HFFc6 (cell line): ENCODE measurements around the gene CDK11A. TPM values are rescaled to one million over a fixed set of nuclear protein-coding genes. Genes with fewer than 3 reads are reported as not detected.
A peak's percentile ranks its signal among the peaks of the same experiment; 100 is the strongest.
"Not testable (repeated sequence)": the region's sequence is repeated elsewhere in the genome, so short reads cannot be mapped to it uniquely, and the experiment has no call there.

ENCODE experiments used
- DNase-seq: peaks from one replicate; pipeline ENCODE4 v3.0.0-alpha.2; 2018
- H3K27ac Mint-ChIP-seq: 2 replicates; pipeline ENCODE4 v1.8.0; 2020; ENCODE audit warnings: mild to moderate bottlenecking, mixed read lengths
- H3K27me3 Mint-ChIP-seq: 2 replicates; pipeline ENCODE4 v1.8.0; 2021; ENCODE audit warnings: mild to moderate bottlenecking, moderate library complexity, mixed read lengths; ENCODE audit not compliant: insufficient read depth
- H3K36me3 Mint-ChIP-seq: 2 replicates; pipeline ENCODE4 v1.8.0; 2021; ENCODE audit warnings: low read depth, mixed read lengths
- H3K4me1 Mint-ChIP-seq: 2 replicates; pipeline ENCODE4 v1.8.0; 2020; ENCODE audit warnings: low read depth, mixed read lengths
- H3K4me3 Mint-ChIP-seq: 2 replicates; pipeline ENCODE4 v1.8.0; 2020; ENCODE audit warnings: mild to moderate bottlenecking, moderate library complexity, mixed read lengths
- H3K9me3 Mint-ChIP-seq: 2 replicates; pipeline ENCODE4 v1.8.0; 2020; ENCODE audit warnings: mild to moderate bottlenecking, mixed read lengths
- long read RNA-seq: library from polyadenylated mRNA; unstranded; transcript quantifications from one replicate; pipeline ENCODE4 v2.0.0, GENCODE V29; 2019
- total RNA-seq, 6 experiments: library from RNA; stranded (reverse); fragmentation: NEBNext Ultra II Directional; extraction: Animal tissue kit (Norgen Biotek cat#: 25700); gene quantifications; 2 replicates in 1 of 6; 3 replicates in 5 of 6; pipeline ENCODE4 v1.2.3, GENCODE V29; 2021
- TF ChIP-seq, protein P1 (sequence below): fragments of 200-600 bp; sonication (generic); IDR thresholded peaks from 2 replicates; pipeline ENCODE4 v1.5.0; 2021; ENCODE audit warnings: antibody characterized with exemption, mild to moderate bottlenecking

Gene CDK11A
- total RNA-seq = 10 to 100 TPM; 23.1 to 27.2 (median 25.0) TPM
- long read RNA-seq, partial matches to known transcripts = 15 of 17 reads
- long read RNA-seq, other reads (novel, unspliced or antisense) = 2 of 17 reads

GRCh38 chr1:1724035-1724864, at the start of gene CDK11A:
Gene CDK11A, minus strand, starts transcription at chr1:1724357. Its CDS starts 1,539 bp downstream, at chr1:1722818.
- not testable (repeated sequence) for H3K27me3 Mint-ChIP-seq, H3K36me3 Mint-ChIP-seq, H3K9me3 Mint-ChIP-seq
- Mint-ChIP-seq H3K4me1 (peaks cover 14% of the 10 kb centered on the region), H3K4me3 (peak within 1 kb of the TSS; percentile 92), H3K27ac (peak within 1 kb of the TSS; percentile 93)
- TF ChIP-seq, protein P1, sequence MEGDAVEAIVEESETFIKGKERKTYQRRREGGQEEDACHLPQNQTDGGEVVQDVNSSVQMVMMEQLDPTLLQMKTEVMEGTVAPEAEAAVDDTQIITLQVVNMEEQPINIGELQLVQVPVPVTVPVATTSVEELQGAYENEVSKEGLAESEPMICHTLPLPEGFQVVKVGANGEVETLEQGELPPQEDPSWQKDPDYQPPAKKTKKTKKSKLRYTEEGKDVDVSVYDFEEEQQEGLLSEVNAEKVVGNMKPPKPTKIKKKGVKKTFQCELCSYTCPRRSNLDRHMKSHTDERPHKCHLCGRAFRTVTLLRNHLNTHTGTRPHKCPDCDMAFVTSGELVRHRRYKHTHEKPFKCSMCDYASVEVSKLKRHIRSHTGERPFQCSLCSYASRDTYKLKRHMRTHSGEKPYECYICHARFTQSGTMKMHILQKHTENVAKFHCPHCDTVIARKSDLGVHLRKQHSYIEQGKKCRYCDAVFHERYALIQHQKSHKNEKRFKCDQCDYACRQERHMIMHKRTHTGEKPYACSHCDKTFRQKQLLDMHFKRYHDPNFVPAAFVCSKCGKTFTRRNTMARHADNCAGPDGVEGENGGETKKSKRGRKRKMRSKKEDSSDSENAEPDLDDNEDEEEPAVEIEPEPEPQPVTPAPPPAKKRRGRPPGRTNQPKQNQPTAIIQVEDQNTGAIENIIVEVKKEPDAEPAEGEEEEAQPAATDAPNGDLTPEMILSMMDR = peak; percentile 69
- peak; percentile 99 for DNase-seq

DNA sequence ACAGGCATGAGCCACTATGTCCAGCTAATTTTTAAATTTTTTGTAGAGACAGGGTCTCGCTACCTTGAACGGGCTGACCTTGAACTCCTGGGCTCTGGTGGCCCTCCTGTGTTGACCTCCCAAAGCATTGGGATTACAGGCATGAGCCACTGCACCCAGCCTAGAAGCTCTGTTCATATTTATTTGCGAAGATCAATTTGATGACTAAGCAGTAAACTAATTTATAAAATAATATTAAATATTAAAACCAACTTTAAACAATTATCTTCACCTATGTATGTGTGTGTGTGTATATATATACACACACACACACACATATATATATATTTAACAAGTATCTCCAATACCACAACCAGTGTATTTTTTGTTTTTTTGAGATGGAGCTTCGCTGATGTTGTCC, 49.7 kb upstream of the CDK11A start:
- Mint-ChIP-seq H3K4me3 (no peak overlapping the region), H3K9me3 (peaks cover 12% of the 10 kb centered on the region), H3K36me3 (peaks cover 22% of the 10 kb centered on the region), H3K4me1 (peaks cover 23% of the 10 kb centered on the region), H3K27ac (no peak overlapping the region), H3K27me3 (peaks cover 6% of the 10 kb centered on the region; the same call in 1 of the 2 replicates)
- TF ChIP-seq, protein P1 = no peak
- no peak for DNase-seq

DNA sequence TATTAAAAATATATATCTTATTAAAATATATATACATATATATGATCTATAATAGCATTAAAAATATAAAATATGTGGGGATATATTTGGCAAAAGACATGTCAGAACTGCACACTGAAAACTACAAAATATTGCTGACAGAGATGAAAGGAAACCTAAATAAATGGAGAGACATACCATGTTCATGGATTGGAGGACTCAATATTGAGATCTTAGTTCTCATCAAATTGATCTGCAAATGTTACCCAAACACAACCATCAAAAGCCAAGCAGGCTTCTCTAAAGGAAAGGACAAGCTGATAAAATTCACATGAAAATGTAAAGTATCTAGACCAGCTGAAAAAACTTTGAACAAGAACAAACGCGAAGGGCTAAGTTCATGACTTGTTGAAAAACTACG, 46.9 kb upstream of the CDK11A start:
- H3K9me3 Mint-ChIP-seq = peaks cover 12% of the 10 kb centered on the region
- H3K4me1 Mint-ChIP-seq = peaks cover 11% of the 10 kb centered on the region
- TF ChIP-seq, protein P1 = no peak
- peaks cover 27% of the 10 kb centered on the region for H3K36me3 Mint-ChIP-seq
- no peak for DNase-seq
- H3K27me3 Mint-ChIP-seq = peaks cover 2% of the 10 kb centered on the region
- no peak overlapping the region for H3K27ac Mint-ChIP-seq
- no peak overlapping the region for H3K4me3 Mint-ChIP-seq

GRCh38 chr1:1770102-1770501, 45.9 kb upstream of the CDK11A start:
- Mint-ChIP-seq H3K9me3 (peaks cover 12% of the 10 kb centered on the region), H3K4me3 (no peak overlapping the region), H3K4me1 (peaks cover 1% of the 10 kb centered on the region), H3K27ac (no peak overlapping the region), H3K27me3 (no peaks in the 10 kb centered on the region; the same call in 1 of the 2 replicates), H3K36me3 (peaks cover 24% of the 10 kb centered on the region)
- DNase-seq = no peak
- TF ChIP-seq, protein P1 = no peak

DNA sequence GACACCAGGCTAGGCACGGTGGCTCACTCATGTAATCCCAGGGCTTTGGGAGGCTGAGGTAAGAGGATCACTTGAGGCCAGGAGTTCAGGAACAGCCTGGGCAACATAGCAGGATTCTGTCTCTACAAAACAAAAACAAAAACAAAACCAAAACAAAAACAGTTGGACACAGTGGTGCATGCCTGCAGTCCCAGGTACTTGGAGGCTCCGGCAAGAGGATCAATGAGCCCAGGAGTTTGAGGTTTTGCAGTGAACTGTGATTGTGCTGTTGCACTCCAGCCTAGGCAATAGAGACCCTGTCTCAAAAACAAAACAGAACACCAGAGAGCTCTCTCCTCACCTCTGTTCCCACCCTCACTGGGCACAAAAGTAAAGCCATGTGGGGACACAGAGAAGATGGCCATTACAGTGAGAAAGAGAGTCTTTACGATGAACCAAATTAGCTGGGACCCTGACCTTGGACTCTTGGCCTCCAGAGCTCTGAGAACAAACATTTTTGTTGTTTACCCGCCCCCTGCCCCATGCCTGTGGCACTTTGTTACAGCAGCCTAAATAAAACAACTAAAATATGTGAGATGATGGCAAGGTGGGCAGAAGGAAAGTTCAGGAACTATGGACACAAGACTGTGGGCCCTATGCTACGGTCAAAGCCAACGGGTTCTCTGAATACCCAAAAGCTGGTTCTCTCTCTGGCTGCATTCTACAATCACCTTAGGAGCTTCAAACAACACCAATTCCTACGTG, 44.3 kb upstream of the CDK11A start:
- peaks cover 12% of the 10 kb centered on the region for H3K9me3 Mint-ChIP-seq
- DNase-seq = no peak
- no peaks in the 10 kb centered on the region; the same call in 1 of the 2 replicates for H3K27me3 Mint-ChIP-seq
- TF ChIP-seq, protein P1 = no peak
- no peak overlapping the region for H3K27ac Mint-ChIP-seq
- peaks cover 24% of the 10 kb centered on the region for H3K36me3 Mint-ChIP-seq
- no peaks in the 10 kb centered on the region for H3K4me1 Mint-ChIP-seq
- H3K4me3 Mint-ChIP-seq = no peak overlapping the region
